Measurements from ENCODE around the gene GPR107.

The GPR107 gene

GRCh38 chr9:130183133-130183762 is 129.5 kb downstream of the GPR107 start:
- DNase-seq (ENCODE audit: low read depth in 2 of 2) = no peak

GRCh38 chr9:130185017-130185416 is 131.3 kb downstream of the GPR107 start:
- DNase-seq (ENCODE audit: low read depth in 2 of 2) = no peak

GRCh38 chr9:130185490-130186031 is 131.9 kb downstream of the GPR107 start:
- no peak for DNase-seq (ENCODE audit: low read depth in 2 of 2)

GRCh38 chr9:130186051-130186450 is 132.3 kb downstream of the GPR107 start:
- no peak for DNase-seq (ENCODE audit: low read depth in 2 of 2)

GRCh38 chr9:130186839-130187522 is 133.3 kb downstream of the GPR107 start:
- no peak for DNase-seq (ENCODE audit: low read depth in 2 of 2)

- no peak for DNase-seq (ENCODE audit: low read depth in 2 of 2)
Measured at GRCh38 chr9:130187523-130187846, 133.8 kb downstream of the GPR107 start.

GRCh38 chr9:130188860-130189481 is 135.3 kb downstream of the GPR107 start:
- no peak for DNase-seq (ENCODE audit: low read depth in 2 of 2)

Data from activated CD4-positive, alpha-beta T cell treated with anti-CD3 and anti-CD28 coated beads for 24 hours (primary cell).